Activated naive CD4-positive, alpha-beta T cell treated with anti-CD3 and anti-CD28 coated beads, Interleukin-2, amount 50 U/mL, for 16 hours (primary cell): ENCODE data around the gene FYB2.

ENCODE experiments used
- DNase-seq: peaks from one replicate; pipeline ENCODE4 v3.0.0-alpha.2; 2020

Gene FYB2, protein sequence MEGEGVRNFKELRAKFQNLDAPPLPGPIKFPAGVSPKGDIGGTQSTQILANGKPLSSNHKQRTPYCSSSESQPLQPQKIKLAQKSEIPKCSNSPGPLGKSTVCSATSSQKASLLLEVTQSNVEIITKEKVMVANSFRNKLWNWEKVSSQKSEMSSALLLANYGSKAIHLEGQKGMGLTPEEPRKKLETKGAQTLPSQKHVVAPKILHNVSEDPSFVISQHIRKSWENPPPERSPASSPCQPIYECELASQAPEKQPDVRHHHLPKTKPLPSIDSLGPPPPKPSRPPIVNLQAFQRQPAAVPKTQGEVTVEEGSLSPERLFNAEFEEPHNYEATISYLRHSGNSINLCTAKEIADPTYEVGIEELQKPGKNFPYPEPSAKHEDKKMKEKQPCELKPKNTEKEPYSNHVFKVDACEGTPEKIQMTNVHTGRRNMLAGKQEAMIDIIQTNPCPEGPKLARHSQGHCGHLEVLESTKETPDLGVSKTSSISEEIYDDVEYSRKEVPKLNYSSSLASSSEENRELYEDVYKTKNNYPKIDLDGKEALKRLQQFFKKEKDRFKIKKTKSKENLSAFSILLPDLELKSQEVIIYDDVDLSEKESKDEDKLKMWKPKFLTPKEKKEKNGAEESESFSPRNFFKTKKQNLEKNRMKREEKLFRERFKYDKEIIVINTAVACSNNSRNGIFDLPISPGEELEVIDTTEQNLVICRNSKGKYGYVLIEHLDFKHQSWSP

GRCh38 chr1:56819387-56819899 is at the start of gene FYB2:
Gene FYB2 (minus strand): TSS chr1:56819404. CDS start chr1:56819290, 114 bp downstream.
- no peak for DNase-seq

- no peak for DNase-seq
Observed at GRCh38 chr1:56868761-56869160, 49.6 kb upstream of the FYB2 start.

DNA sequence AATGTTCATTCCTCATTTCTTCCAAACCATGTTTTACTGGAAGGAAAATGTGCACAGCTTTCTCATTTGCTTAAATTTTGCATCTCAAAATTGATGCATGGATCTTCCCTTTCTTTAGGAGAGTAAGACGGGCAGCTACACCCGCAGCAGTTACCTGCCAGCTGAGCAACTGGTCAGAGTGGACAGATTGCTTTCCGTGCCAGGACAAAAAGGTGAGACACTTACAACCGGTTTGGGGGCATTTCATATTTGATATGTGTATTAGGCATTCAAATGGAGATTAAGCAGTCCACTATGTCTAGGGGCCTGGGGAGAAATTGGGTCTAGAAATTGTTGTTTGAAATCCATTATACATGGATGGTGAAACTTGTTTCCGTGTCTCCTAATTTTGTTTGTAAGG is 48.3 kb upstream of the FYB2 start:
- DNase-seq = no peak

- DNase-seq = no peak
Observed at GRCh38 chr1:56866656-56867055, 47.5 kb upstream of the FYB2 start.

- DNase-seq = no peak
Observed at GRCh38 chr1:56864430-56864829, 45.2 kb upstream of the FYB2 start.

DNA sequence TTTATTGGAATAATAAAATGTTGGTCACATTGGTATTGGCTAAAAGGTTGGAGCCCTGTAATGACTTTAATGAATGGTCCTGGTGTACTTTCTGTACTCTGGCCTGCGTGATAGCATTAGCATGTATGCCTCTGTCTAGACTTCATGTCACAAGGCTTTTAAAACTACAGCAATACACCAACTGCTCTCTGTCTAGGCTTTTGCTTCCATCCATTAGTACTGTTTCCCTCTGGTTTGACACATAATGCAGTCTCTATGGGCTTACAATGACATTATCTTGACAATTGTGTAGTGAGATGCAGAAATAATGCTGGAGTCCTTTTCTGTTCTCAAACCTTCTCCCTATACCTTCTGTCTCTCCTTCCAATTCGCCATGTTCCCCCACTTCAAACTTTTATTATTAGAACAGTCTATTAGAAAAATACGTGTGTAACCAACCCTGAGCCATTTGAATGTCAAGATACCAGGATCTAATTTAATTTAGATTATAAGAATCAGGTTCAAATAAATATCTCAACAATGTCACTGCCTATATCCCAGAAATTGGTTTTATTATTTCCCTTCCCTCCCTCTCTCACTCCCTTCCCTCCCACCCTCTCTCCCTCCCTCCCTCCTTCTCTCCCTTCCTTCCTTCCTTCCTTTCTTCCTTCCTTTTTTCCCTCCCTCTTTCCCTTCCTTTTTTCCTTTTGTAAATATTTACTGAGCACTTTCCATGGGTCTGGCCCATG is 44.2 kb upstream of the FYB2 start:
- DNase-seq = no peak

- no peak for DNase-seq
Observed at GRCh38 chr1:56859287-56859686, 40.1 kb upstream of the FYB2 start.

DNA sequence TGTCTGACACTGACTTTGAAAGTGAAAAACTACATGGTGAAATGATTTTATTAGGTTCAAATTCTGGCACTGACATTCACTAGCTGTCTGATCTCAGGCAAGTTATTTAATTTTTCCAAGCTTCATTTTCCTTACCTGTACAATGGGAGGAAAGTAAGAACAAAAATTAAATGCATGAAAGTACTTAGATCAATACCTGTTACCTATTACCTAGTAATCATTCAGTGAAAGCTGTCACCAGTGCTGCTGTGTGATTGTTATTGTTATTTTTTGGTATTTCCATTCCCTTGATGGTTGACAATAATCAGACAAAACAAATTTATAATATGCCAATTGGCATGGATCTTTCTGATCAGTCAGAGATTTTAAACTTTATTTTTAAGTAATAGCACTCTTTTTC is 37.0 kb upstream of the FYB2 start:
- no peak for DNase-seq

DNA sequence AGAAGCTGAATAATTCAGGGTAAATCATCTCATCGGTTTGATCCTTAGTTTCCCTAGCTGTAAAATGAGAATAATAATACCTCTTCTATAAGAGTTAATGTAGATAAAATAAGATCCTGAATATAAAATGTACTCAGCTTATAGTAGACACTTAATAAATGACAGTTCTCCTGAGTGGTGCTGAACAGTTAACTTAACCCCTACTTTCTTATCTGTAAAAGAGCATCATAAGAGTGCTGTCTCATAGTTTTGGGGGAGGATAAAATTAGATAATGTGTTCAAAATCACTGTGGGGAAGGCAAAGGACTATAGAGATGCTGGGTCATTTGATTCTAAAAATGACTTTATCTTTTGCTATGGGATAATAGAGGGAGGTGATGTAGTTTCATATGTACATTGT is 36.0 kb upstream of the FYB2 start:
- no peak for DNase-seq

DNA sequence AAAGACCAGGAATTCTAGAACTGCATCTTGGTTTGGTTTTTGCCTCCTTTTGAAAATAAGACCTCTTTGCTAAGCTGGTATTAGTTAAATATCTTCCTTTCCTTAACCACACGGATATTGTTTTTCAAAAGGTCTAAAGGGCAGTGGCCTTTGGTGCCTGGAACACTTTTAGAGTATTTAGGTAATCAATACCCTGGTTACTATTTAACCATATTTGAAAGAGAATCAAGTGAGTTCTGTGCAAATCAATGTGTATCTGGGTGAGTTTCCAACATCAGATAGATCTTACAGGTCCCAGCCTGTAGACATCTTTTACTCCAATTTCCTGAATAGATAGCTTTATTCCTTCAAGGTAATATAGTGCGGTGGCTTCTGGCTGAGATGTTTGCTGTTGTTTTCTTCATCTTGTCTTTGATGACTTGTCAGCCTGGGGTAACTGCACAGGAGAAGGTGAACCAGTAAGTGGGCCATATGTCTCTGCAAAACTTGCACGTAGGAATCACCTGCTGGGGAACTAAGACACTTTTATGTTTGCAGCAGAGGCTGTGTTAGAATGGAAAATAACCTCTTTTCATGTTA is 35.4 kb upstream of the FYB2 start, which contains the start of gene C8A:
C8A (plus strand) TSS at position 277 of the 579 bp plus-strand sequence; CDS start at position 382, 105 bp downstream.
- no peak for DNase-seq

- DNase-seq = no peak
Observed at GRCh38 chr1:56852476-56852875, 33.3 kb upstream of the FYB2 start.

DNA sequence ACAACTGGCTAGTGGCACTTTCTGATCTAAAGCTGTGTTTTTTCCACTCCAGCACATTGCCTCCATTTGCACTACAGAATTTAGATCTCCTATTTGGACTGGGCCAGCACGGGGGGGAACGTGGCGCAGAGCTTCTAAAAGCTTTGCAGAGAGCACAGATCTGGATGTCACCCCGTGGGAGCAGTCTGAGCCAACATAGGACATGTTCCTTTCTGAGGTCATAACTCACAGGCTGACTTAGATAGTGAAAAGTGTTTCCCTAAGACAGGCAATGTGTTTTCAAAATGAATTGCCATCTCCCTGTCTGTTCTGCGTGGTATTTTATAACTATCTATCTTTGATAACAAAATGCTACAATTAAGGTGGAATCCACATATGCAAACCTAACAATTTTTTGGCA is 31.7 kb upstream of the FYB2 start:
- no peak for DNase-seq

DNA sequence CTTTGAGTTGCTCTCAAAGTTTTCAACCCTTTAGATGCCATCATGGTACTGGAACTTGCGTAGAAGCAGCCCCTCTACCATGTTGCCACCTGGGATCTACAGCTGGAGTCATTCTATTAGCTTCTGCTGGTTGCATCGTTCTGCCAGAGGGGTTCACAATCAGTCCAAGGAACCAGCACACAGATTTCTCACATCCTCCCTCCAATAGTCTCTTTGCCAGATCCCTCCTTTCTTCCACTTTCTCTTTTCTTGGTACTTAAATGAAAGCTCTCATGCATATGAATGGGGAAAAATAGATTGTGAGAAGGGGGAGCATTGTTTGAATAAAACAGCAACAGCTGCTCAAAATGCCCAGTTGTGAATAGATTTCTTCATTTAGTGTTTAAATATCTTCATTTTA is 31.2 kb upstream of the FYB2 start:
- DNase-seq = no peak

GRCh38 chr1:56849750-56850149 is 30.5 kb upstream of the FYB2 start:
- DNase-seq = no peak

- no peak for DNase-seq
Observed at GRCh38 chr1:56845343-56845742, 26.1 kb upstream of the FYB2 start.

- no peak for DNase-seq
Observed at GRCh38 chr1:56844545-56845136, 25.4 kb upstream of the FYB2 start.

DNA sequence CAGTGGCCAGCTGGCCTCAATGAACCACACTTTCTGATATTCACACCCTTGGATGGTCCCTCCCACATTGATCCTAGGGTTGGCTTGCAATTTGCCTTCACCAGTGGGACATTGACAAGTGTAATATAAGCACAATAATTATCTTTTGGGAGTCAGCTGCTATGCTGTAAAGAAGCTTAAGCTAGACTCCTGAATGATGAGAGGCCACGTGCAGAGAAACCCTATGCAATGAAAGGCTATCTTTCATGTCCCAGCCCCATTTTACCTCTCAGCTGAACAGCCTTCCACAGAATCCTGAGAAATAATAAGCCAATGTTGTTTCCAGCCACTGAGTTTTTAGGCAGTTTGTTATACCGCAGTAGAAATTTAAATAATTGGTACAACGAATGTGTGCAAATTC is 24.3 kb upstream of the FYB2 start:
- no peak for DNase-seq

DNA sequence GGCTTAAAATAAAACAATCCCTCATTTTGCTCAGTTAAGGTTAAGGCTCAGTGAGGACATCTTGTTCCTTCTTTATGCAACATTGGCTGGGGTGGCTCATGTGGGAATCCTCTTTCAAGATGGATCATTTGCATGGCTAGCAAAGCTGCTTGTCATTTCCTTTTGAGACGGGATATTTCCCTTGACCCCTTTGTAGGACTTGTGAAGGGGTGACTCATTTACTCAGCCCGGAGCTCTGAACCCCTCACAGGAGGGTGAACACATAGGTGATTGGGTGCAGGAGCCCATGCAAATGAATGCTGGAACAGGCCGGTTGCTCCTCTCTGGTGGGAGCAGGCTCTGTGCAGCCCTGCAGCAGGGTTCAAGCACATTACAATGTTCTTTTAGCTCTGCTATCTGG is 19.6 kb upstream of the FYB2 start:
- DNase-seq = no peak

DNA sequence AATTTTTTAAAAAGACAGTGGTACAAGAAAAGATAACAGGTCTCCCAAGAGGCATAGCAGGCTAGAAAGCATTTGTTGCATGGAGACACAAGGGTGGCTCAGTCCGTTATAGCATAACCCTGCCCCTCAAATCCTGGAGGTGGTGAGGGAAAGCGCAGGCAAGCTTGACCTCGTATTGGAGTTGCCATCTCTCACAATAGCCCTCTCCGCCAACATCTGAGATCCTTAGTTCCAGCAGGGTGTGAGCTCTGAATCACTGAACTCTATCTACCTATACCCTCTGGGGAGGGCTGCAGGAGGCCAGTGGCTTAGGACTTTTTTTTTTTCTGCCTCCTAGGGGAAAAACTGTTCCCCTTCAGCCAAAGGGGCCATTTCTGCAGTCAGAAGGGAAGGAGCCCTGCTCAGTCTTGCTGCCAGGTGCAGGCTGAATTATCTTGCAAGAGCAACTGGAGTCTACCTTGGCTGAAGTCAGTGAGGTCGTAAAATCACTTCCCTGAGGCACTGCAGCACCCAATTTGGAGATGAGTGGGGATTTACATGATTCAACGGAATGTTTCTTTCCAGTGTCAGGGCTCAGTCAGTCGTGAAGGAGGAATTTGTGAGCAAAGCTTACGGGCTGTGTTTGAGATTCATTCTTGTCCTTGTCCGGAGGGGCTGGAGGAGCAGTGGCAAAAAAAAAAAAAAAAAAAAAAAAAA is 18.2 kb upstream of the FYB2 start:
- DNase-seq = no peak

GRCh38 chr1:56836359-56836758 is 17.2 kb upstream of the FYB2 start:
- DNase-seq = no peak

- no peak for DNase-seq
Observed at GRCh38 chr1:56835657-56836056, 16.5 kb upstream of the FYB2 start.
